Stimulated activated CD4-positive, alpha-beta T cell treated with anti-CD3 and anti-CD28 coated beads, Interleukin-12 subunit alpha, Interleukin-12 subunit beta, amount 100 ng/mL, for 4 hours (primary cell): ENCODE measurements around the gene ELMO2.

Source experiments
- DNase-seq: peaks from one replicate; pipeline ENCODE4 v3.0.0-alpha.2; 2020

ELMO2 gene

GRCh38 chr20:46365487-46366220, 40.8 kb downstream of the ELMO2 start:
- DNase-seq = no peak

GRCh38 chr20:46364670-46365486, 41.5 kb downstream of the ELMO2 start:
- no peak for DNase-seq

- peak; percentile 84 for DNase-seq
These were observed 42.3 kb downstream of the ELMO2 start for GRCh38 chr20:46363874-46364669.

GRCh38 chr20:46362921-46363867, 43.2 kb downstream of the ELMO2 start:
- DNase-seq = no peak

- no peak for DNase-seq
These were observed 44.6 kb downstream of the ELMO2 start for GRCh38 chr20:46361811-46362210.

- no peak for DNase-seq
These were observed 45.0 kb downstream of the ELMO2 start for GRCh38 chr20:46361381-46361780.

- no peak for DNase-seq
These were observed 47.1 kb downstream of the ELMO2 start for GRCh38 chr20:46359233-46359751.

- DNase-seq = no peak
These were observed 47.9 kb downstream of the ELMO2 start for GRCh38 chr20:46358346-46359058.

GRCh38 chr20:46357030-46357514, 49.3 kb downstream of the ELMO2 start:
- no peak for DNase-seq

GRCh38 chr20:46356195-46357029, 50.0 kb downstream of the ELMO2 start:
- DNase-seq = no peak

- DNase-seq = no peak
These were observed 50.6 kb downstream of the ELMO2 start for GRCh38 chr20:46355778-46356177.

GRCh38 chr20:46354920-46355654, 51.3 kb downstream of the ELMO2 start:
- DNase-seq = no peak

GRCh38 chr20:46354207-46354555, 52.2 kb downstream of the ELMO2 start:
- no peak for DNase-seq

GRCh38 chr20:46353500-46354206, 52.8 kb downstream of the ELMO2 start:
- DNase-seq = no peak

GRCh38 chr20:46352370-46352938, 54.0 kb downstream of the ELMO2 start:
- no peak for DNase-seq

GRCh38 chr20:46351357-46352058, 54.9 kb downstream of the ELMO2 start:
- DNase-seq = no peak

- DNase-seq = no peak
These were observed 55.5 kb downstream of the ELMO2 start for GRCh38 chr20:46350986-46351267.
